ENCODE data around the gene LNP1.

The LNP1 gene

GRCh38 chr3:100400419-100400779 lies 940 bp upstream of the LNP1 start:
- DNase-seq: peak; percentile 42

GRCh38 chr3:100401674-100402041 lies 319 bp downstream of the LNP1 start:
- no peak for DNase-seq

GRCh38 chr3:100402256-100402655 lies 917 bp downstream of the LNP1 start:
- DNase-seq: peak; percentile 61

DNA sequence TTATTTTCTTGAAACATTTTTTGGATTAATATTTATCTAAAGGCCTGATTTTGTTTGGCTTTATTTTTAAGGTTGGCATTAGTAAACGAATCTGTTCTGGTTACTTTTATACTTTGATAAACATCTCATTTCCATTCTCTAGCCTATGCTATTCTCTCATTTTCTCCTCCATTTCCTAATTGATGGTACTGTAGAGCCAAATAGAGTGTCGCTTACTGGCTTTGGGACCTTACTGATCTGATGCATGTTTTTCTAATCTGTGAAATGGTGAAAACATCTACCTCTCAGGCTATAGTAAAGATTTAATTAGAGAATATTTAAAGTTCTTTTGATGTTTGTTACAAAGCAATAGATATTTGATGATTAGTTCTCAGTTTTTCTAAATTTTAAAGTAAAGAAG lies 1.6 kb downstream of the LNP1 start:
- peak; percentile 16 for DNase-seq

GRCh38 chr3:100403362-100404249 lies 2.3 kb downstream of the LNP1 start:
- DNase-seq: peak; percentile 38

GRCh38 chr3:100404250-100404548 lies 2.9 kb downstream of the LNP1 start:
- no peak for DNase-seq

DNA sequence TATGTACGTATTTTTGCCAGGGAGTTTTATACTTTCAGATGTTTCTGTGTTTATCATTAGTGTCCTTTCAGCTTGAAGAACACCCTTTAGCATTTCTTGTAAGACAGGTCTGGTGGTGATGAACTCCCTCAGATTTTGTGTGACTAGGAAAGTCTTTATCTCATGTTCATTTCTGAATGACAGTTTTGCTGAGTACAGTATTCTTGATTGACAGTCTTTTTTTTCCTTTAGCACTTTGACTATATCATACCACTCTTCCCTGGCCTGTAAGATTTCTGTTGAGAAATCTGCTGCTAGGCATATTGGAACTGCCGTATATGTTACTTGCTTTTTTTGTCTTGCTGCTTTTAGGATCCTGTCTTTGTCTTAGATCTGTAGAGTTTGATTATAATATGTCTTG lies 5.8 kb downstream of the LNP1 start:
- no peak for DNase-seq

- no peak for DNase-seq
These were observed 6.7 kb downstream of the LNP1 start for GRCh38 chr3:100407977-100408532.

GRCh38 chr3:100411091-100411982 lies 10.0 kb downstream of the LNP1 start:
- DNase-seq: no peak

DNA sequence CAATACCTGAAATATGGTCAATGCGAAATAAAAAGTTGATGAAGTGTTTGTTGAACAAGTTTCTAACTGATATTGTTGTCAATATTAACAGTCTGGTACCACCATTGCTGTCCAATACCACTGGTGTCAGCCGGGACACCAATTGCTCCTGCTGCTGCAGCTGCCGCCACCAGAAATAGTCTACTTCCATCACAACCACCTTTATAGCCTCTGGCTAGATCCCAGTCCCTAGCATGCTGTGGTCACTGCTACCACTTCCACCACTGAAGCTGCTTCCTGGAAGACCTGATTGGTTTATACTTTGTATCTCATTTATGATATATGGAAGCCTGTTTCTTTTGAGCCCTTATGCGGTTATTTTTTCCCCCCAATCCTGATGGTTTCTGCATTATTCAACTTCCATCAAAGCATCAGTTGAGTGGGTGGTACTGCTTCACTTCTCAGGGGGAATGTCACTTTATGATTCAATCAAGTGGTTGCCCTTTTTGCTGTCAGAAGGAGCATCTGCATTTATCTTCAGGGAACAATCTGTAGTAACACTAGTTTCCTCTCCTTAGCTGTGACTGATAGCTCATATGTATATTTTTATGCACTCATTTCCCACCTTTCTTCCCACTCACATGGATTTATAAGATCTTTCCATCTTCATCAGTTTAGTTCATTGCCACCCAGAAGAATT lies 11.7 kb downstream of the LNP1 start:
- no peak for DNase-seq

- DNase-seq: no peak
These were observed 12.3 kb downstream of the LNP1 start for GRCh38 chr3:100413613-100414012.

GRCh38 chr3:100416176-100416575 lies 14.8 kb downstream of the LNP1 start:
- no peak for DNase-seq

DNA sequence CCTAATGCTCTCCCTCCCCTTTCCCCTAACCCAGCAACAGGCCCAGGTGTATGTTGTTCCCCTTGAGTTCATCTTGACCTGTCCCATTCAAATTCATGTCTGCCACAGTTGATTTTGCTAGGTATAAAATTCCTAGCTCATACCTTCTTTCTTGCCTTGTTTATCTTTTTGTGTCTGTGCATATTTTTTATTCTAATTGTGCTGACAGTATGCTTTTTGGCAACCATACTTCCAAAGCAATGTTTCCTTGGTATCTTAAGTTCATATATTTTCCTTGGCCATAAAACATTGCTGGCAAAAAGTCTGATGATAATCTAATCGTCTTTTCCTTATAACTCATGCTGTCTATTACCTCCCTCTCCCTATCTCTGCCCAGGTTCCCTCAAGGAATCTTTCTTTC lies 15.5 kb downstream of the LNP1 start:
- DNase-seq: no peak

DNA sequence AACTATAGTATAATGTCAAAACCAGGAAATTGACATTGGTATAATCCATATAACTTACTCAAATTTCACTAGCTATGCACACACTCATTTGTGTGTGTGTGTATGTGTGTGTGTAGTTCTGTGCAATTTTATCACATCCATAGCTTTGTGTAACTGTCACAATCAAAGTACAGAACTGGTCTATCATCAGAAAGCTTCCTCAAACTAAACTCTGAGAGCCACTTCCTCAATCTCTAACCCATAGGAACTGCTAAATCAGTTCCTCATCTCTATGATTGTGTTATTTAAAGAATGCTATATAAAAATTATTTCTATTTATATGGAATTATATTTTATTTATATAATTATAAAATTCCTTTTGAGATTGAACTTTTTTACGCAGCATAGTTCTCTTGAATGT lies 18.1 kb downstream of the LNP1 start:
- no peak for DNase-seq

DNA sequence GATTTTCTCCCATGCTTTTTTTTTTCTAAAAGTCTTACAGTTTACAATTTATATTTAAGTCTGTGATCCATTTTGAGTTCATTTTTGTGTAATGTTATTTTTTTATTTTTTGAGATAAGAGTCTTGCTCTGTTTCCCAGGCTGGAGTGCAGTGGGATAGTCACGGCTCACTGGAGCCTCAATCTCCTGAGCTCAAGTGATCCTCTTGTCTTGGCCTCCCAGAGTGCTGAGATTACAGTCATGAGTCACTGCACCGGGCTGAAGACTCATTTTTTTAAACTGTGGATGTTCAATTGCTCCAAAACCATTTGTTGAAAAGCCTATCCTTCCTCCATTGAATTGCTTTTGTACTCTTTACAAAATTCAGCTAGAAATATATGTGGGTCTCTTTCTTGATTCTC lies 19.5 kb downstream of the LNP1 start:
- no peak for DNase-seq

DNA sequence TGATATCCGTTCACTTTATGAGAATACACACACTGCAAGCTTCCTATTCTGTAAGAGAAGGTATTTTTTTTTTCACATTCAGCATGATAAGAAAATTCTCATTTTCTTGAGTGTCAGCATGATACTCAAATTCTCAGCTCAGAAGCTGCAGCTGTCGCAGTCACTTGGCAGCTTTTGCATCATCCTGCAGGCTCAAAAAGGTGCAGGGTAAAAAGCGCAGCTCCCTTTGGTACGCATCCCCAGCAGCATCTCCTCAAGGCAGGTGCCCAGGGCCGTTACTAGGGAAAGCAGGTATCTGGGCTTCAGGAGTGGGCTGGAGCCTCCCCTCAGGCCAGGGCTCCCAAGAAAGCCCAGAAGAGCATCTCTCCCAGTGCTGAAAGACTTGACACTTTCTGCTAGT lies 22.3 kb downstream of the LNP1 start:
- no peak for DNase-seq

- DNase-seq: no peak
These were observed 22.9 kb downstream of the LNP1 start for GRCh38 chr3:100424261-100424660.

DNA sequence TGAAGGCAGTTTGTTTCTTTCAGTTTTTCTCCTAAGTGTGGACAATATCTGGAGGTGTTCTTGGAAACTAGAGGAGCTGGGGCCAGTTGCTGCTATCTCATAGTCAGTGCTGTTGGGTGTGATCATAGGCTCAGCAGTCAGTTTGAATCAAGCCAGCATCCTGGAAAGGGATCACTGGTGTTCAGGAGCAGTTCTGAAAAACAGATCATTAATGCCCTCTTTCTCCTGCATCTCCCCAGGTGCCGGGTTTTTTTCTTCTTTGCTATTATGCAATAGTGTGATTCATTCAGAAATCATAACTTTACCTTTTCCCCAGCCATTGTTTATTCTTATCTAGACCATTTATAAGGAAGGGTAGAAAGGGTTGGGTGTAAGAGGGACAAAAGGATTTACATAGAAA lies 24.0 kb downstream of the LNP1 start:
- DNase-seq: no peak

DNA sequence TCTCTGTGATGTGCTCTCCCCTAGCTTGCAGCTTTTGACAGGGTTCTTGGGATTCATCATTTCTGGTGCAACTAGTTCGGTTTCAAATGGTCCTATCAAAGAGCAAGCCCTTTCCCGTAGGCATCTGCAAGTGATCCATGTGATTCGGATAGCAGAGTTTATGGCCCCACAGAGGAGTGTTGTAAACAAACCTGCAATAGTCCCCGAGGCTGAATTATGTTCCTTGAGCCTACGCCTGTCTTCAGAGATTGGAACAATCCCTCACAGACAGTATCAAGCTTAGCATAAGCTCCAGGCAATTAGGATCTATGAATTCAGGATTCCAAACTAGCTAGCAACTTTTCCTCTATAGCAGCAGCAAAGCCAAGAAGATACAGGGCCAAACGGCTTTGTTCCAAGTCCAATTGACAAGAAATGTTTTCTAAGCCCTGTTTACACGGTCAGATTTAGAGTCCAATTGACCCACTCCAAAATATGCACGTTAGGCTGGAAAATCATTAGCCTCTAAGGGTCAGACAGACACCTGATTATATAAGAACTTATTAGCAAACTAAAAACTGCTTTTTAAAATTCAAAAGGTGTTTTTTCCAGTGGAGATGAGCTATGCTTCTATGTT lies 24.8 kb downstream of the LNP1 start:
- DNase-seq: no peak

DNA sequence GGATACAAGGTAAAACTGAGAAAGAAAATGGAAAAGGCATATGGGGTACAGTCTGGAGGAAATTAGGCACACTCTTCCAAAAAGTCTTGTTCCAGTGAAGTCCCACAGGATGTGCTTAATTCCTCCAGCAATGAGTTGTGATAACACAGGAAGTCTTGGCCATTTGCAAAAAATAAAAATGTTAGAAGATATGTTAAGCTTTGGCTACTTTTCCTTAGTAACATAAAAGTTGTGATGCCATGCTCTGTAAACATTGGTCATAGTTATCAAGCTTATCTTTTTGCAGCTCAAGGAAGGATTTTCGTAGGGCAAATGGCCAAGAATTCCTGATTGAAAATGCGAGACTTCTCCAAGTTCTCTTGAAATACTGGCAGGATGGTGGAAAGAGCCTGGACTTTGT lies 26.4 kb downstream of the LNP1 start:
- DNase-seq: no peak

DNA sequence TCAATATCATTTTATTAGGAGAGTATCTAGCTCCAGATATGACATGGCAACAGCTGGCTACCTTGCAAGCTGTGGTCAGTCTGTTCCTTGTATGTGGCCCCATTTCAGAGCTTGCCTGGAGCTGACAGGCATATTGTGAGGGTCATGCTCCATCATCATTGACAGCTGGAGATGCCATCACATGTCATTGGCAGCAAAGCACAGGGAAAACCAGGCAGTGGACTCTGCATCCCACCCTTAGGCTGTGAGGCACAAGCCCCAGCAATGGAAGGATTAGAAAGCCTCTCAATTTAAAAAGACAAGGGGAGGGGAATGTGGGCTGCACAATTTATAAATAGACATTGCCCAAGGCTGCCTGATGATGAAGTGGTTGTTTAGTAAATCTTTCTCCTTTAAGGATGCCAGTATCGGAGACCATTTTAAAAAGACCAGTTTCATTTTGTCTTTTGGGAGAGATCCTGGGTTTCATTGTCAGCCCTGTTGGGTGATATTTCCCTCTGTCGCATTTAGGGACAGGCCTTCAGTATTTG lies 27.9 kb downstream of the LNP1 start:
- no peak for DNase-seq

GRCh38 chr3:100436951-100437350 lies 35.6 kb downstream of the LNP1 start:
- no peak for DNase-seq
